ENCODE measurements around the gene SUN3. TPM values are rescaled to one million over a fixed set of nuclear protein-coding genes. Genes with fewer than 3 reads are reported as not detected.
A peak's percentile ranks its signal among the peaks of the same experiment; 100 is the strongest.

Gene SUN3
- total RNA-seq, 1 donor from 2014 or later, result not detected

DNA sequence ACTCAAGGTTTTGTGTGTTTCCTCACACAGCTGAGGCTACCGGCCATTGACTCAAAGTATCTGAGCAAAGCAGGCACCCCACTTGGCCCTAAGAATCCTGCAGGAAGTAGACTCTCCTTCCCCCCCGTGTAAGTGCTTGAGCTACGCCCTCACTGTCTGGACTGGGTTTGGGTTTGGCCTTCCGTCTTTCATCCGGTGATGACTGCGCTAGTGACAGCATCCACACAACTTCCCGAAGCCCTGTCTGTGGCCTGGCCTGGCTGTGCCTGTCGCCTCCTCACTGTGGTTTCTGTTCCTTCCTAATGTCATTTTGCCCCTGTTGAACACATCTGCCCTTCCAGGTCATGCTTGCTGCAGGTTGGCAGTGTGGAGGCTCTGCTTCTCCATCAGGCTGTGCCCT is 20.9 kb upstream of the SUN3 start:
- H3K27me3 Mint-ChIP-seq (ENCODE audit: low read depth), result peaks cover 1% of the 10 kb centered on the region
- H3K4me3 Mint-ChIP-seq (ENCODE audit: unreplicated experiment), result no peak overlapping the region
- DNase-seq (ENCODE audit: low spot score), result no peak
- H3K9me3 Mint-ChIP-seq (ENCODE audit: low read depth), result no peaks in the 10 kb centered on the region
- no peaks in the 10 kb centered on the region for H3K36me3 Mint-ChIP-seq (ENCODE audit: low read depth)
- TF ChIP-seq, protein P1, sequence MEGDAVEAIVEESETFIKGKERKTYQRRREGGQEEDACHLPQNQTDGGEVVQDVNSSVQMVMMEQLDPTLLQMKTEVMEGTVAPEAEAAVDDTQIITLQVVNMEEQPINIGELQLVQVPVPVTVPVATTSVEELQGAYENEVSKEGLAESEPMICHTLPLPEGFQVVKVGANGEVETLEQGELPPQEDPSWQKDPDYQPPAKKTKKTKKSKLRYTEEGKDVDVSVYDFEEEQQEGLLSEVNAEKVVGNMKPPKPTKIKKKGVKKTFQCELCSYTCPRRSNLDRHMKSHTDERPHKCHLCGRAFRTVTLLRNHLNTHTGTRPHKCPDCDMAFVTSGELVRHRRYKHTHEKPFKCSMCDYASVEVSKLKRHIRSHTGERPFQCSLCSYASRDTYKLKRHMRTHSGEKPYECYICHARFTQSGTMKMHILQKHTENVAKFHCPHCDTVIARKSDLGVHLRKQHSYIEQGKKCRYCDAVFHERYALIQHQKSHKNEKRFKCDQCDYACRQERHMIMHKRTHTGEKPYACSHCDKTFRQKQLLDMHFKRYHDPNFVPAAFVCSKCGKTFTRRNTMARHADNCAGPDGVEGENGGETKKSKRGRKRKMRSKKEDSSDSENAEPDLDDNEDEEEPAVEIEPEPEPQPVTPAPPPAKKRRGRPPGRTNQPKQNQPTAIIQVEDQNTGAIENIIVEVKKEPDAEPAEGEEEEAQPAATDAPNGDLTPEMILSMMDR (IDR thresholded peaks at IDR 0.05), result no peak
- H3K27ac Mint-ChIP-seq (ENCODE audit: unreplicated experiment), result no peak overlapping the region
- H3K4me1 Mint-ChIP-seq (ENCODE audit: low read depth), result no peaks in the 10 kb centered on the region

DNA sequence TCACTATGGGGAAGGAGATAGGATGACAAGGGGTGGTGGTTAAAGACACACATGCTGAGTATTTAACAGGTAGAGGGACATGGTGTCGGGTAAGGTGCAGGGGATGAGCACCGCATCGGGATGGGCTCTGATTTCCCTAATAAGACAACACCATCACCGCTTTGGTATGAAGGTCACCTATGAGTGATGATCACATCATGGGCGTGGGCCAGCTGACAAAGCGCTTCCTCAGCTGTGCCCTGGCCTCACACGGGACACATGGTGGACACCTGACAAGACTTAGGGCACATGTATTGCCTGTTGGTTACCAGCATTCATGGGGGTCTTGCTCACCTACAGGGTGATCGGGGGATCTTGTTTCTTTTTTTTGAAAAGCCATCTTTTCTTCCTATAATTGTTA is 19.2 kb upstream of the SUN3 start:
- TF ChIP-seq, protein P1 (IDR thresholded peaks at IDR 0.05), result no peak
- H3K4me1 Mint-ChIP-seq (ENCODE audit: low read depth), result no peaks in the 10 kb centered on the region
- H3K9me3 Mint-ChIP-seq (ENCODE audit: low read depth), result no peaks in the 10 kb centered on the region
- peak; percentile 75 for DNase-seq (ENCODE audit: low spot score)
- H3K36me3 Mint-ChIP-seq (ENCODE audit: low read depth), result no peaks in the 10 kb centered on the region
- peaks cover 1% of the 10 kb centered on the region for H3K27me3 Mint-ChIP-seq (ENCODE audit: low read depth)
- no peak overlapping the region for H3K4me3 Mint-ChIP-seq (ENCODE audit: unreplicated experiment)
- H3K27ac Mint-ChIP-seq (ENCODE audit: unreplicated experiment), result no peak overlapping the region

DNA sequence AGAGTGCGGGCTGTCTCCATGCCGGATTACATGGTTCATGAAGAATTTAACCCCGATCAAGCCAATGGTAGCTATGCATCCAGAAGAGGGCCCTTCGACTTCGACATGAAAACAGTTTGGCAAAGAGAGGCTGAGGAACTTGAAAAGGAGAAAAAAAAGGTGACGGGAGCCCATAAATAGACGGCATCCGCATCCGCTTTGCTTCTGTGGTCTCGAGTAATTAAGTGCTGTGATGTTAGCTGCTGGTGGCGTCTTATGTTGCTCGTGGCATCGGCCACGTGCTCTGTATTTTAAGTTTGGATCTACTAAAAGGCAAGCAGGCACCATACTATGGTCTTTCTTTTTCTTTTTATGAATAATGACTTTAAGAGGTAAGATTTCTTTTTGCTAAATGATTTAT is 17.6 kb upstream of the SUN3 start:
- peaks cover 7% of the 10 kb centered on the region for H3K4me1 Mint-ChIP-seq (ENCODE audit: low read depth)
- H3K27ac Mint-ChIP-seq (ENCODE audit: unreplicated experiment), result no peak overlapping the region
- H3K4me3 Mint-ChIP-seq (ENCODE audit: unreplicated experiment), result no peak overlapping the region
- peaks cover 1% of the 10 kb centered on the region for H3K27me3 Mint-ChIP-seq (ENCODE audit: low read depth)
- H3K9me3 Mint-ChIP-seq (ENCODE audit: low read depth), result no peaks in the 10 kb centered on the region
- TF ChIP-seq, protein P1 (IDR thresholded peaks at IDR 0.05), result no peak
- DNase-seq (ENCODE audit: low spot score), result no peak
- H3K36me3 Mint-ChIP-seq (ENCODE audit: low read depth), result no peaks in the 10 kb centered on the region

DNA sequence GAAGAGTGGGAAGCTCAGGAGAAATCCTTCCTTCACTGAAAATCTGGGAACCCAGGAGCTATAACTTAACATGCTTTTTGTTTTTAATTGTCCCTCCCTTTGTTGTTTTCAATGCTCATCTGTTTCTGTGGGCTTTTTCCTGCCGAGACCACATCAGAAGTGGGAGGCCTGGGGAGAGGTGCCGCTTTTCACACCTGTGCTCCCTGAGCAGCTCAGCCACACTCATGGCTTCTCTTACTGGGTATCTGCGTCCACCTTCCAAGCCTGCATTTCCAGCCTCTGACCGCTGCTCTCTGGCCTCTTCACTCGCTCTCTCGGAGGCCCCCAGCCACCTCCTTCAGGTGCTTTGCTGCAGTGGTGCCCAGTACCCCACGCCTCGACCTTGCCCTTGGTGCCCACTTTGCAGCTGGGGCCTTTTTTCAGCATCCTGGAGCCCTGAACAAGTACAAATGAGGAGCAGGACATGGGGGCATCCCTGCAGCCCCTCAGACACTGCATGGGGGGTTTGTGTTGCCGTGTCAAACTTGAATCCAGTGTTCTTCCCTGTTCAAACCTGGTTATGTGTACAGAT is 16.4 kb upstream of the SUN3 start:
- Mint-ChIP-seq H3K27ac (ENCODE audit: unreplicated experiment) (no peak overlapping the region), H3K9me3 (ENCODE audit: low read depth) (no peaks in the 10 kb centered on the region), H3K36me3 (ENCODE audit: low read depth) (no peaks in the 10 kb centered on the region), H3K4me3 (ENCODE audit: unreplicated experiment) (no peak overlapping the region), H3K27me3 (ENCODE audit: low read depth) (peaks cover 1% of the 10 kb centered on the region), H3K4me1 (ENCODE audit: low read depth) (peaks cover 11% of the 10 kb centered on the region)
- no peak for DNase-seq (ENCODE audit: low spot score)
- TF ChIP-seq, protein P1 (IDR thresholded peaks at IDR 0.05), result no peak

DNA sequence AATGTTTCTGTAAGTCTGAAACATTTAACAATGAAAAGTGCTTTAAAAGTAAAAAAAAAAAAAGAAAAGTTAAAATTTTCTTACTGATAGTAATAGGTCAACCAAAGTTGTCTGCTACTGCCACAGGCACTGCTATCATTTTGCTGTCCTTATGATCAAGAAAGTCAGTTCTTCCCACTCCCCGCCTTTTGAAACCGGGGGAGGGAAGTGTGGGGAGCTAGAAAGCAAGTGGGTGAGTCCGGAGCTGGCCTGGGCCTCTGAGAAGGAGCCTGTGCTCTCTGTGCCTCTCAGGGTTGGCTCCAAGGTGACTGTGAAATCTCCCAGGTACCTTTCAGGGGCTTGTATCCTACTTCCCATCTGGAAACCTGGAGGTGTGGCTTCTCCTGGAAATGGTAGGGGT is 13.7 kb upstream of the SUN3 start:
- Mint-ChIP-seq H3K27me3 (ENCODE audit: low read depth) (peaks cover 7% of the 10 kb centered on the region), H3K27ac (ENCODE audit: unreplicated experiment) (no peak overlapping the region), H3K9me3 (ENCODE audit: low read depth) (no peaks in the 10 kb centered on the region), H3K36me3 (ENCODE audit: low read depth) (no peaks in the 10 kb centered on the region), H3K4me3 (ENCODE audit: unreplicated experiment) (no peak overlapping the region), H3K4me1 (ENCODE audit: low read depth) (peaks cover 11% of the 10 kb centered on the region)
- DNase-seq (ENCODE audit: low spot score), result no peak
- TF ChIP-seq, protein P1 (IDR thresholded peaks at IDR 0.05), result no peak
